Measurements from ENCODE around the gene USH1C. TPM values are rescaled to one million over a fixed set of nuclear protein-coding genes. Genes with fewer than 3 reads are reported as not detected.

USH1C gene
- total RNA-seq, 2 donors from 2014 or later: not detected

- no peaks in the 10 kb centered on the region for H3K9me3 ChIP-seq
- H3K4me3 ChIP-seq: no peak overlapping the region
- no peak for TF ChIP-seq POLR2AphosphoS5 (IDR thresholded peaks at IDR 0.05)
- no peak for TF ChIP-seq POLR2A (IDR thresholded peaks at IDR 0.05)
- no peak for TF ChIP-seq CTCF (IDR thresholded peaks at IDR 0.05)
- DNase-seq (ENCODE audit: low spot score): no peak
- no peaks in the 10 kb centered on the region for H3K4me1 ChIP-seq (replicated peaks)
- no peaks in the 10 kb centered on the region for H3K36me3 ChIP-seq
- WGBS: 85% methylated on average over 2 of the region's 2 CpGs
- intact Hi-C loops (cut with DNase I): no loop called here
- H3K27ac ChIP-seq: no peak overlapping the region
- no peaks in the 10 kb centered on the region for H3K27me3 ChIP-seq (replicated peaks; ENCODE audit: insufficient read depth)
These were observed 25.9 kb downstream of the USH1C start for GRCh38 chr11:17518366-17518765.

GRCh38 chr11:17517186-17517585 lies 27.0 kb downstream of the USH1C start:
- Histone ChIP-seq H3K9me3 (no peaks in the 10 kb centered on the region), H3K36me3 (no peaks in the 10 kb centered on the region), H3K4me1 (replicated peaks) (no peaks in the 10 kb centered on the region), H3K27me3 (replicated peaks; ENCODE audit: insufficient read depth) (no peaks in the 10 kb centered on the region), H3K27ac (no peak overlapping the region), H3K4me3 (no peak overlapping the region)
- intact Hi-C loops (cut with DNase I): no loop called here
- TF ChIP-seq POLR2AphosphoS5 (IDR thresholded peaks at IDR 0.05) (no peak), POLR2A (IDR thresholded peaks at IDR 0.05) (no peak), CTCF (IDR thresholded peaks at IDR 0.05) (no peak)
- WGBS: 90% methylated on average over 10 of the region's 10 CpGs
- DNase-seq (ENCODE audit: low spot score): no peak

- intact Hi-C loops (cut with DNase I): no loop called here
- no peaks in the 10 kb centered on the region for H3K27me3 ChIP-seq (replicated peaks; ENCODE audit: insufficient read depth)
- TF ChIP-seq POLR2A (IDR thresholded peaks at IDR 0.05) (no peak), CTCF (IDR thresholded peaks at IDR 0.05) (no peak), POLR2AphosphoS5 (IDR thresholded peaks at IDR 0.05) (no peak)
- DNase-seq (ENCODE audit: low spot score): no peak
- H3K9me3 ChIP-seq: no peaks in the 10 kb centered on the region
- no peak overlapping the region for H3K4me3 ChIP-seq
- no peaks in the 10 kb centered on the region for H3K36me3 ChIP-seq
- H3K27ac ChIP-seq: no peak overlapping the region
- H3K4me1 ChIP-seq (replicated peaks): no peaks in the 10 kb centered on the region
- 93% methylated on average over 7 of the region's 7 CpGs for WGBS
These were observed 27.6 kb downstream of the USH1C start for GRCh38 chr11:17516551-17517150.

- H3K27me3 ChIP-seq (replicated peaks; ENCODE audit: insufficient read depth): no peaks in the 10 kb centered on the region
- no peaks in the 10 kb centered on the region for H3K9me3 ChIP-seq
- H3K36me3 ChIP-seq: no peaks in the 10 kb centered on the region
- no peak overlapping the region for H3K4me3 ChIP-seq
- TF ChIP-seq CTCF (IDR thresholded peaks at IDR 0.05) (no peak), POLR2AphosphoS5 (IDR thresholded peaks at IDR 0.05) (no peak), POLR2A (IDR thresholded peaks at IDR 0.05) (no peak)
- DNase-seq (ENCODE audit: low spot score): no peak
- H3K27ac ChIP-seq: no peak overlapping the region
- intact Hi-C loops (cut with DNase I): no loop called here
- 46% methylated on average over 5 of the region's 5 CpGs for WGBS
- H3K4me1 ChIP-seq (replicated peaks): no peaks in the 10 kb centered on the region
These were observed 28.6 kb downstream of the USH1C start for GRCh38 chr11:17515443-17516176.

- intact Hi-C loops (cut with DNase I): no loop called here
- WGBS: 87% methylated on average over 4 of the region's 4 CpGs
- Histone ChIP-seq H3K4me3 (no peak overlapping the region), H3K36me3 (no peaks in the 10 kb centered on the region), H3K27ac (no peak overlapping the region), H3K27me3 (replicated peaks; ENCODE audit: insufficient read depth) (no peaks in the 10 kb centered on the region), H3K4me1 (replicated peaks) (no peaks in the 10 kb centered on the region), H3K9me3 (no peaks in the 10 kb centered on the region)
- no peak for TF ChIP-seq POLR2A (IDR thresholded peaks at IDR 0.05)
- TF ChIP-seq CTCF (IDR thresholded peaks at IDR 0.05): no peak
- no peak for TF ChIP-seq POLR2AphosphoS5 (IDR thresholded peaks at IDR 0.05)
- DNase-seq (ENCODE audit: low spot score): no peak
These were observed 29.7 kb downstream of the USH1C start for GRCh38 chr11:17514476-17514875.

Data from prostate gland (tissue), 2 donors.